Measurements from ENCODE around the gene ALOX12B. TPM values are rescaled to one million over a fixed set of nuclear protein-coding genes. Genes with fewer than 3 reads are reported as not detected.

ALOX12B gene
- total and polyA plus RNA-seq, 2 of the 13 experiments (the other 11 are each of a cell fraction or from before 2014, with no cell fraction given), result 0.13 TPM; not detected in 1

GRCh38 chr17:8056232-8056975 lies 31.1 kb downstream of the ALOX12B start (continued):
- TF ChIP-seq TFAP4 (IDR thresholded peaks at IDR 0.05; ENCODE audit: borderline replicate concordance, low read depth), result peak; percentile 87
- TF ChIP-seq TCF12 (IDR thresholded peaks at IDR 0.05), result no peak
- peak; percentile 97 for TF ChIP-seq TCF12 (CRISPR knock-in tag; IDR thresholded peaks at IDR 0.05)
- TF ChIP-seq, protein P1, sequence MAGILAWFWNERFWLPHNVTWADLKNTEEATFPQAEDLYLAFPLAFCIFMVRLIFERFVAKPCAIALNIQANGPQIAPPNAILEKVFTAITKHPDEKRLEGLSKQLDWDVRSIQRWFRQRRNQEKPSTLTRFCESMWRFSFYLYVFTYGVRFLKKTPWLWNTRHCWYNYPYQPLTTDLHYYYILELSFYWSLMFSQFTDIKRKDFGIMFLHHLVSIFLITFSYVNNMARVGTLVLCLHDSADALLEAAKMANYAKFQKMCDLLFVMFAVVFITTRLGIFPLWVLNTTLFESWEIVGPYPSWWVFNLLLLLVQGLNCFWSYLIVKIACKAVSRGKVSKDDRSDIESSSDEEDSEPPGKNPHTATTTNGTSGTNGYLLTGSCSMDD (CRISPR knock-in tag; IDR thresholded peaks at IDR 0.05), result no peak
- TF ChIP-seq, protein P2, sequence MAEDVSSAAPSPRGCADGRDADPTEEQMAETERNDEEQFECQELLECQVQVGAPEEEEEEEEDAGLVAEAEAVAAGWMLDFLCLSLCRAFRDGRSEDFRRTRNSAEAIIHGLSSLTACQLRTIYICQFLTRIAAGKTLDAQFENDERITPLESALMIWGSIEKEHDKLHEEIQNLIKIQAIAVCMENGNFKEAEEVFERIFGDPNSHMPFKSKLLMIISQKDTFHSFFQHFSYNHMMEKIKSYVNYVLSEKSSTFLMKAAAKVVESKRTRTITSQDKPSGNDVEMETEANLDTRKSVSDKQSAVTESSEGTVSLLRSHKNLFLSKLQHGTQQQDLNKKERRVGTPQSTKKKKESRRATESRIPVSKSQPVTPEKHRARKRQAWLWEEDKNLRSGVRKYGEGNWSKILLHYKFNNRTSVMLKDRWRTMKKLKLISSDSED (CRISPR knock-in tag; IDR thresholded peaks at IDR 0.05), result no peak
- no peak for TF ChIP-seq ATAD3A (CRISPR knock-in tag; IDR thresholded peaks at IDR 0.05)
- TF ChIP-seq YEATS4 (CRISPR knock-in tag; IDR thresholded peaks at IDR 0.05; ENCODE audit: borderline replicate concordance), result no peak
- TF ChIP-seq GABPB1 (CRISPR knock-in tag; IDR thresholded peaks at IDR 0.05), result peak; percentile 63
- no peak for TF ChIP-seq ONECUT2 (CRISPR knock-in tag; IDR thresholded peaks at IDR 0.05)
- no peak for TF ChIP-seq ATRX (CRISPR knock-in tag; IDR thresholded peaks at IDR 0.05; ENCODE audit: borderline replicate concordance)
- no peak for TF ChIP-seq SUZ12 (IDR thresholded peaks at IDR 0.05; ENCODE audit: low read depth, low read length)
- TF ChIP-seq BHLHE40 (IDR thresholded peaks at IDR 0.05; ENCODE audit: low read length), result 0 out of 2 replicates have a peak, but pooled peaks have one; percentile 61
- TF ChIP-seq, protein P3, sequence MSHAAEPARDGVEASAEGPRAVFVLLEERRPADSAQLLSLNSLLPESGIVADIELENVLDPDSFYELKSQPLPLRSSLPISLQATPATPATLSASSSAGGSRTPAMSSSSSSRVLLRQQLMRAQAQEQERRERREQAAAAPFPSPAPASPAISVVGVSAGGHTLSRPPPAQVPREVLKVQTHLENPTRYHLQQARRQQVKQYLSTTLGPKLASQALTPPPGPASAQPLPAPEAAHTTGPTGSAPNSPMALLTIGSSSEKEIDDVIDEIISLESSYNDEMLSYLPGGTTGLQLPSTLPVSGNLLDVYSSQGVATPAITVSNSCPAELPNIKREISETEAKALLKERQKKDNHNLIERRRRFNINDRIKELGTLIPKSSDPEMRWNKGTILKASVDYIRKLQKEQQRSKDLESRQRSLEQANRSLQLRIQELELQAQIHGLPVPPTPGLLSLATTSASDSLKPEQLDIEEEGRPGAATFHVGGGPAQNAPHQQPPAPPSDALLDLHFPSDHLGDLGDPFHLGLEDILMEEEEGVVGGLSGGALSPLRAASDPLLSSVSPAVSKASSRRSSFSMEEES (CRISPR knock-in tag; IDR thresholded peaks at IDR 0.05), result peak; percentile 86
- TF ChIP-seq NCOA1 (CRISPR knock-in tag; IDR thresholded peaks at IDR 0.05), result 0 out of 2 replicates have a peak, but pooled peaks have one; percentile 23
- no peak for TF ChIP-seq ZNF160 (CRISPR knock-in tag; IDR thresholded peaks at IDR 0.05)
- peak; percentile 58 for TF ChIP-seq ZNF263 (CRISPR knock-in tag; IDR thresholded peaks at IDR 0.05)
- TF ChIP-seq ESRRA (CRISPR knock-in tag; IDR thresholded peaks at IDR 0.05; ENCODE audit: low read depth), result no peak
- no peak for TF ChIP-seq RFXANK (CRISPR knock-in tag; IDR thresholded peaks at IDR 0.05)
- peak; percentile 80 for TF ChIP-seq ZFP36 (IDR thresholded peaks at IDR 0.05; ENCODE audit: borderline replicate concordance, low read depth, low read length, partially characterized antibody)
- TF ChIP-seq ZFP82 (CRISPR knock-in tag; IDR thresholded peaks at IDR 0.05; ENCODE audit: borderline replicate concordance), result no peak
- TF ChIP-seq EP300 (IDR thresholded peaks at IDR 0.05; ENCODE audit: low read depth in 2 of 2, low read length in 2 of 2), result peak in 1 of 2 experiments; percentile 73; a peak in 2 of 4 replicates
- TF ChIP-seq EP300 (CRISPR knock-in tag; IDR thresholded peaks at IDR 0.05; ENCODE audit: borderline replicate concordance), result peak; percentile 68; the same call in 1 of the 2 replicates
- TF ChIP-seq ZNF367 (CRISPR knock-in tag; IDR thresholded peaks at IDR 0.05; ENCODE audit: borderline replicate concordance), result no peak
- no peak for TF ChIP-seq NFRKB (IDR thresholded peaks at IDR 0.05)
- peak; percentile 58; the same call in 1 of the 2 replicates for TF ChIP-seq MYC (CRISPR knock-in tag; IDR thresholded peaks at IDR 0.05; ENCODE audit: borderline replicate concordance)
- TF ChIP-seq MIXL1 (CRISPR knock-in tag; IDR thresholded peaks at IDR 0.05), result peak; percentile 94
- no peak for TF ChIP-seq ZNF549 (CRISPR knock-in tag; IDR thresholded peaks at IDR 0.05)
- TF ChIP-seq ZBTB3 (CRISPR knock-in tag; IDR thresholded peaks at IDR 0.05; ENCODE audit: borderline replicate concordance, low read depth), result no peak
- peak; percentile 16; the same call in 1 of the 2 replicates for TF ChIP-seq ZNF772 (CRISPR knock-in tag; IDR thresholded peaks at IDR 0.05)

Data from HepG2 (cell line).